MM.1S (cell line): ENCODE results near the gene SYCN.

Experiments
- DNase-seq: peaks from one replicate; pipeline ENCODE4 v3.0.0-alpha.2; 2015
- H2AFZ ChIP-seq: fragments of 300-600 bp; sonication (generic); 2 replicates; pipeline ENCODE4 v1.6.0; 2016; ENCODE audit warnings: antibody characterized with exemption, low read length
- H3F3A ChIP-seq: fragments of 300-600 bp; sonication (generic); 2 replicates; pipeline ENCODE4 v1.6.1; 2016; ENCODE audit warnings: mild to moderate bottlenecking, antibody characterized with exemption, low read length, moderate library complexity, mixed read lengths; ENCODE audit not compliant: insufficient read depth
- H3K27ac ChIP-seq: fragments of 300-600 bp; sonication (generic); 2 replicates; pipeline ENCODE4 v1.5.1; 2016; ENCODE audit warnings: mild to moderate bottlenecking, low read length
- H3K27me3 ChIP-seq: fragments of 300-600 bp; sonication (generic); replicated peaks from 2 replicates; pipeline ENCODE4 v1.6.0; 2016; ENCODE audit warnings: low read length; ENCODE audit not compliant: insufficient read depth
- H3K36me3 ChIP-seq: fragments of 300-600 bp; sonication (generic); replicated peaks from 2 replicates; pipeline ENCODE4 v1.6.1; 2016; ENCODE audit warnings: mild to moderate bottlenecking, low read length, mixed read lengths; ENCODE audit not compliant: insufficient read depth
- H3K4me1 ChIP-seq: fragments of 300-600 bp; sonication (generic); 2 replicates; pipeline ENCODE4 v1.6.1; 2016; ENCODE audit warnings: low read length, mixed read lengths
- H3K4me2 ChIP-seq: fragments of 300-600 bp; sonication (generic); 2 replicates; pipeline ENCODE4 v1.6.0; 2016; ENCODE audit warnings: low read depth, low read length
- H3K4me3 ChIP-seq: fragments of 300-600 bp; sonication (generic); 2 replicates; pipeline ENCODE4 v1.5.1; 2016; ENCODE audit warnings: low read length, mixed read lengths
- H3K79me2 ChIP-seq: fragments of 300-600 bp; sonication (generic); 2 replicates; pipeline ENCODE4 v1.6.1; 2016; ENCODE audit warnings: mixed run types, low read length, mixed read lengths
- H3K9ac ChIP-seq: fragments of 300-600 bp; sonication (generic); 2 replicates; pipeline ENCODE4 v1.6.1; 2016; ENCODE audit warnings: low read length, mixed read lengths
- H3K9me2 ChIP-seq: fragments of 300-600 bp; sonication (generic); replicated peaks from 2 replicates; pipeline ENCODE4 v1.6.1; 2016; ENCODE audit warnings: mild to moderate bottlenecking, low read length, mixed read lengths; ENCODE audit not compliant: insufficient read depth
- H3K9me3 ChIP-seq: fragments of 300-600 bp; sonication (generic); replicated peaks from 2 replicates; pipeline ENCODE4 v1.6.1; 2016; ENCODE audit warnings: mild to moderate bottlenecking, low read length, mixed read lengths; ENCODE audit not compliant: insufficient read depth
- H4K20me1 ChIP-seq: fragments of 300-600 bp; sonication (generic); 2 replicates; pipeline ENCODE4 v1.6.1; 2016; ENCODE audit warnings: mild to moderate bottlenecking, low read length, moderate library complexity, mixed read lengths; ENCODE audit not compliant: insufficient read depth
- EZH2 ChIP-seq: fragments of 300-600 bp; sonication (generic); optimal IDR thresholded peaks from 2 replicates; pipeline ENCODE3; 2017; ENCODE audit warnings: low read depth, mild to moderate bottlenecking, antibody characterized with exemption, low read length, mixed read lengths
- EZH2phosphoT487 ChIP-seq: fragments of 300-600 bp; sonication (generic); IDR thresholded peaks from 2 replicates; pipeline ENCODE4 v1.6.1; 2018; ENCODE audit warnings: antibody characterized with exemption, low read length
- TF ChIP-seq, protein P1 (sequence below): fragments of 300-600 bp; sonication (generic); IDR thresholded peaks from 2 replicates; pipeline ENCODE4 v1.5.1; 2016; ENCODE audit warnings: antibody characterized with exemption, low read length, mixed read lengths

Gene SYCN

GRCh38 chr19:39194832-39195542 lies 9.1 kb downstream of the SYCN start:
- H4K20me1 ChIP-seq = no peaks in the 10 kb centered on the region
- no peak overlapping the region for H3K27ac ChIP-seq
- no peak for DNase-seq
- no peaks in the 10 kb centered on the region for H3K79me2 ChIP-seq
- H3F3A ChIP-seq = no peaks in the 10 kb centered on the region
- H3K36me3 ChIP-seq = no peaks in the 10 kb centered on the region
- peaks cover 63% of the 10 kb centered on the region for H3K27me3 ChIP-seq
- no peak overlapping the region for H3K4me3 ChIP-seq
- H3K9ac ChIP-seq = no peak overlapping the region
- no peaks in the 10 kb centered on the region for H3K4me1 ChIP-seq
- no peaks in the 10 kb centered on the region for H3K9me2 ChIP-seq
- TF ChIP-seq EZH2phosphoT487 = no peak
- no peak for TF ChIP-seq EZH2
- TF ChIP-seq, protein P1, sequence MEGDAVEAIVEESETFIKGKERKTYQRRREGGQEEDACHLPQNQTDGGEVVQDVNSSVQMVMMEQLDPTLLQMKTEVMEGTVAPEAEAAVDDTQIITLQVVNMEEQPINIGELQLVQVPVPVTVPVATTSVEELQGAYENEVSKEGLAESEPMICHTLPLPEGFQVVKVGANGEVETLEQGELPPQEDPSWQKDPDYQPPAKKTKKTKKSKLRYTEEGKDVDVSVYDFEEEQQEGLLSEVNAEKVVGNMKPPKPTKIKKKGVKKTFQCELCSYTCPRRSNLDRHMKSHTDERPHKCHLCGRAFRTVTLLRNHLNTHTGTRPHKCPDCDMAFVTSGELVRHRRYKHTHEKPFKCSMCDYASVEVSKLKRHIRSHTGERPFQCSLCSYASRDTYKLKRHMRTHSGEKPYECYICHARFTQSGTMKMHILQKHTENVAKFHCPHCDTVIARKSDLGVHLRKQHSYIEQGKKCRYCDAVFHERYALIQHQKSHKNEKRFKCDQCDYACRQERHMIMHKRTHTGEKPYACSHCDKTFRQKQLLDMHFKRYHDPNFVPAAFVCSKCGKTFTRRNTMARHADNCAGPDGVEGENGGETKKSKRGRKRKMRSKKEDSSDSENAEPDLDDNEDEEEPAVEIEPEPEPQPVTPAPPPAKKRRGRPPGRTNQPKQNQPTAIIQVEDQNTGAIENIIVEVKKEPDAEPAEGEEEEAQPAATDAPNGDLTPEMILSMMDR = no peak
- no peak overlapping the region for H2AFZ ChIP-seq
- H3K4me2 ChIP-seq = no peak overlapping the region
- no peaks in the 10 kb centered on the region for H3K9me3 ChIP-seq

- Histone ChIP-seq H3K9me2 (no peaks in the 10 kb centered on the region), H3K4me2 (no peak overlapping the region), H3K27me3 (peaks cover 59% of the 10 kb centered on the region), H3K9me3 (no peaks in the 10 kb centered on the region), H2AFZ (no peak overlapping the region), H3F3A (no peaks in the 10 kb centered on the region), H4K20me1 (no peaks in the 10 kb centered on the region), H3K4me1 (no peaks in the 10 kb centered on the region), H3K27ac (no peak overlapping the region), H3K79me2 (no peaks in the 10 kb centered on the region), H3K9ac (no peak overlapping the region), H3K4me3 (no peak overlapping the region), H3K36me3 (no peaks in the 10 kb centered on the region)
- DNase-seq = no peak
- TF ChIP-seq, protein P1 = no peak
- TF ChIP-seq EZH2 = no peak
- TF ChIP-seq EZH2phosphoT487 = no peak
Observed at GRCh38 chr19:39193803-39194202, 10.3 kb downstream of the SYCN start.

DNA sequence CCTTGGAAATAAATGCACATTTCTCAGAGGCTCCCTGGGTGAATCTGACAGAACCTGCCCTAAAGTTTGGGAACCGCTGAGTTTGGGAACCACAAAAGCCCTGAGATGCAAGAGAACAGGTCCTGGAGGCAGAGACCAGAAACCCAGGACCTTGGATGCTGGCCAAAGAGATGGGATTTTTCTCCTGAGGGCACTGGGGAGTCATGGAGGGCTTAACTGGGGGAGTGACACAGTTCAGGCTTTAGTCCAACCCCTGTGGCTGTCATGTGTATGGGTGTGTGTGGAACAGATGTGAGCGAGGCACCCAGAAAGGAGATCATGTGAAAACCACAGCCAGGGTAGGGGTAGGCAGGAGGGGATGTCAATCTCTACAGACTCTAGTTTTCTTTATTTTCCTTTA lies 11.2 kb downstream of the SYCN start:
- H3K27ac ChIP-seq = no peak overlapping the region
- no peak overlapping the region for H3K9ac ChIP-seq
- H3K79me2 ChIP-seq = no peaks in the 10 kb centered on the region
- no peaks in the 10 kb centered on the region for H3K9me3 ChIP-seq
- H3K4me3 ChIP-seq = no peak overlapping the region
- H3K4me2 ChIP-seq = no peak overlapping the region
- peaks cover 51% of the 10 kb centered on the region for H3K27me3 ChIP-seq
- H3F3A ChIP-seq = no peaks in the 10 kb centered on the region
- TF ChIP-seq, protein P1 = no peak
- TF ChIP-seq EZH2 = no peak
- no peak for TF ChIP-seq EZH2phosphoT487
- no peaks in the 10 kb centered on the region for H3K36me3 ChIP-seq
- DNase-seq = no peak
- no peaks in the 10 kb centered on the region for H4K20me1 ChIP-seq
- H3K9me2 ChIP-seq = no peaks in the 10 kb centered on the region
- H2AFZ ChIP-seq = no peak overlapping the region
- no peaks in the 10 kb centered on the region for H3K4me1 ChIP-seq
